ENCODE results near the gene CCDC146.
"Not testable (repeated sequence)": the region's sequence is repeated elsewhere in the genome, so short reads cannot be mapped to it uniquely, and the experiment has no call there.

DNA sequence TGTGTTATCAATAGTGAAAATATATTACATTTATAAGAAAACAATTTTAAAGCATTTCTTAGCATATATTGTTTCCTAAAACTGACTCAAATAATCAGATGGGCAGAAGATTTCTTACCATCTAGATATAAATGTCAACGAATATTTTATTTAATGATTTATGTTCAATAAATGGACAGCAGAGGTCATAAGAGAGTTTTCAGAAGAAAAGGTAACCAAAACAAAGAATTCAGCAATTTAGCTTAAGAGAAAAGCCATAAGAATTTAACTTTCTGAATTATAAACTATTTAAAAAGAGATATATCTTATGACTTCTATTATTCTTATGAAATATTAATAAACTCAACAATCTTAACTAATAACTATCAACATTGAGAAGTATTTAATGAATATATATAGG is 3.1 kb downstream of the CCDC146 start:
- TF ChIP-seq POLR2A (IDR thresholded peaks at IDR 0.05; ENCODE audit: low read length); GATA1 (IDR thresholded peaks at IDR 0.05; ENCODE audit: low read depth, low read length): not testable (repeated sequence)

Data from erythroblast (primary cell).